H1 (cell line): Measurements from ENCODE around the gene RBMS1. TPM values are rescaled to one million over a fixed set of nuclear protein-coding genes. Genes with fewer than 3 reads are reported as not detected.

Source experiments
- CTCF ChIA-PET: fragments of 300-600 bp; sonication (Branson Sonifier 250); formaldehyde crosslinking; loops from one replicate; lab custom pipeline; 2021; ENCODE audit not compliant: partially characterized antibody; lab: Charles Lee
- POLR2A ChIA-PET: fragments of 300-600 bp; sonication (Branson Sonifier 250); formaldehyde crosslinking; loops from one replicate; lab custom pipeline; 2021; ENCODE audit warnings: inconsistent platforms; ENCODE audit not compliant: partially characterized antibody; lab: Charles Lee
- DNase-seq, 2 experiments: peaks; one replicate each; pipeline versions ENCODE4 v3.0.0 to v3.0.0-alpha.2; 2010 to 2022; ENCODE audit warnings: low spot score in 2 of 2, low read depth in 1 of 2, mixed read lengths in 1 of 2
- FAIRE-seq: peaks from 2 replicates; lab custom pipeline; 2011; peaks lifted over from hg19 to GRCh38; lab: Jason Lieb, UNC
- H2AFZ ChIP-seq: 2 replicates; pipeline ENCODE4 v1.8.1; 2012; ENCODE audit warnings: low read length, inconsistent platforms
- H2AK5ac ChIP-seq: 2 replicates; pipeline ENCODE4 v1.6.1; 2013; ENCODE audit warnings: low read depth, low read length
- H2BK120ac ChIP-seq: replicated peaks from 2 replicates; pipeline ENCODE3; 2013; ENCODE audit warnings: low read depth, low read length, inconsistent platforms
- H2BK12ac ChIP-seq: 2 replicates; pipeline ENCODE4 v1.6.1; 2013; ENCODE audit warnings: low read depth, low read length
- H2BK15ac ChIP-seq: 2 replicates; pipeline ENCODE4 v1.6.1; 2013; ENCODE audit warnings: low read length
- H2BK20ac ChIP-seq: 2 replicates; pipeline ENCODE4 v1.6.1; 2013; ENCODE audit warnings: low read length
- H2BK5ac ChIP-seq: 2 replicates; pipeline ENCODE4 v1.6.1; 2013; ENCODE audit warnings: low read depth, low read length
- H3K14ac ChIP-seq: 2 replicates; pipeline ENCODE4 v1.6.1; 2013; ENCODE audit warnings: inconsistent platforms; ENCODE audit not compliant: insufficient read length
- H3K18ac ChIP-seq: 2 replicates; pipeline ENCODE4 v1.6.1; 2013; ENCODE audit warnings: low read length; ENCODE audit errors: extremely low read depth
- H3K23ac ChIP-seq: 2 replicates; pipeline ENCODE4 v1.6.1; 2013; ENCODE audit warnings: inconsistent platforms; ENCODE audit not compliant: insufficient read length
- H3K23me2 ChIP-seq: 2 replicates; pipeline ENCODE4 v1.6.1; 2013; ENCODE audit warnings: low read depth, low read length
- H3K27ac ChIP-seq: 2 replicates; pipeline ENCODE4 v1.6.1; 2011; ENCODE audit warnings: low read depth, low read length, inconsistent platforms
- H3K27me3 ChIP-seq, 4 experiments: replicated peaks in 1 of 4; 1 replicate in 1 of 4; 2 replicates in 3 of 4; pipeline versions ENCODE4 v1.6.1 to v1.8.1; 2011 to 2013; ENCODE audit warnings: low read length in 3 of 4, mild to moderate bottlenecking in 3 of 4, inconsistent platforms in 2 of 4, mixed read lengths in 2 of 4, moderate library complexity in 1 of 4; ENCODE audit not compliant: control insufficient read depth in 3 of 4, insufficient read depth in 3 of 4; ENCODE audit errors: extremely low read depth in 1 of 4
- H3K36me3 ChIP-seq, 4 experiments: 2 replicates each; pipeline versions ENCODE4 v1.6.1 to v1.8.1; 2011 to 2013; ENCODE audit warnings: mild to moderate bottlenecking in 4 of 4, low read length in 3 of 4, moderate library complexity in 2 of 4, control low read depth in 1 of 4, inconsistent platforms in 1 of 4; ENCODE audit not compliant: insufficient read depth in 4 of 4, control insufficient read depth in 2 of 4
- H3K4ac ChIP-seq: replicated peaks from 2 replicates; pipeline ENCODE3; 2013; ENCODE audit warnings: low read length, low read depth, mixed read lengths, inconsistent platforms; ENCODE audit not compliant: insufficient read length
- H3K4me1 ChIP-seq, 4 experiments: replicated peaks in 1 of 4; 1 replicate in 1 of 4; 2 replicates in 3 of 4; pipeline versions ENCODE4 v1.6.1 to v1.8.1; 2011 to 2013; ENCODE audit warnings: low read length in 3 of 4, inconsistent platforms in 2 of 4, mixed read lengths in 1 of 4; ENCODE audit not compliant: insufficient read depth in 4 of 4, control insufficient read depth in 3 of 4
- H3K4me2 ChIP-seq, 2 experiments: 2 replicates each; pipeline versions ENCODE4 v1.6.1 to v1.8.1; 2011 to 2013; ENCODE audit warnings: low read depth in 2 of 2, low read length in 2 of 2, control low read depth in 1 of 2, inconsistent platforms in 1 of 2, mild to moderate bottlenecking in 1 of 2; ENCODE audit not compliant: insufficient read depth in 1 of 2
- H3K4me3 ChIP-seq, 4 experiments: fragments of 200-600, 300-600 bp in 1 of 4; sonication (generic), shearing (Covaris generic), sonication (Bioruptor Twin) in 1 of 4; 2 replicates each; pipeline versions ENCODE4 v1.5.1 to v1.8.1; 2011 to 2016; ENCODE audit warnings: low read length in 4 of 4, low read depth in 3 of 4, control low read depth in 2 of 4, inconsistent platforms in 2 of 4, mild to moderate bottlenecking in 2 of 4, mixed read lengths in 1 of 4, moderate library complexity in 1 of 4; ENCODE audit not compliant: insufficient read depth in 2 of 4; ENCODE audit errors: extremely low read depth in 1 of 4
- H3K56ac ChIP-seq: replicated peaks from 2 replicates; pipeline ENCODE3; 2013; ENCODE audit warnings: low read depth, mild to moderate bottlenecking, mixed read lengths, low read length, inconsistent platforms; ENCODE audit not compliant: insufficient read length
- H3K79me1 ChIP-seq: 2 replicates; pipeline ENCODE4 v1.6.1; 2013; ENCODE audit warnings: low read depth, low read length, control low read depth
- H3K79me2 ChIP-seq, 2 experiments: 2 replicates each; pipeline versions ENCODE4 v1.6.1 to v1.8.1; 2012 to 2013; ENCODE audit warnings: low read length in 2 of 2, mild to moderate bottlenecking in 2 of 2, inconsistent platforms in 1 of 2; ENCODE audit not compliant: insufficient read depth in 2 of 2, control insufficient read depth in 1 of 2
- H3K9ac ChIP-seq, 4 experiments: replicated peaks in 1 of 4; 1 replicate in 1 of 4; 2 replicates in 3 of 4; pipeline versions ENCODE4 v1.6.1 to v1.8.1; 2011 to 2013; ENCODE audit warnings: low read depth in 3 of 4, low read length in 3 of 4, control low read depth in 2 of 4, mild to moderate bottlenecking in 2 of 4, moderate library complexity in 2 of 4, inconsistent platforms in 1 of 4; ENCODE audit errors: extremely low read depth in 1 of 4
- H3K9me3 ChIP-seq, 2 experiments: 2 replicates each; pipeline versions ENCODE4 v1.6.1 to v1.8.1; 2012 to 2013; ENCODE audit warnings: mild to moderate bottlenecking in 2 of 2, moderate library complexity in 2 of 2, control low read depth in 1 of 2, inconsistent platforms in 1 of 2, low read depth in 1 of 2, low read length in 1 of 2, mixed read lengths in 1 of 2; ENCODE audit not compliant: insufficient read depth in 2 of 2
- H4K20me1 ChIP-seq, 2 experiments: replicated peaks in 1 of 2; 2 replicates each; pipeline versions ENCODE3 to v1.8.1; 2011 to 2013; ENCODE audit warnings: inconsistent platforms in 2 of 2, low read length in 2 of 2, mild to moderate bottlenecking in 1 of 2; ENCODE audit not compliant: insufficient read depth in 2 of 2, control insufficient read depth in 1 of 2
- H4K5ac ChIP-seq: 2 replicates; pipeline ENCODE4 v1.6.1; 2013; ENCODE audit warnings: low read length, low read depth, mixed read lengths, inconsistent platforms; ENCODE audit not compliant: insufficient read length
- H4K8ac ChIP-seq: 2 replicates; pipeline ENCODE4 v1.8.0; 2013; ENCODE audit warnings: mild to moderate bottlenecking, moderate library complexity, low read length, inconsistent platforms; ENCODE audit not compliant: insufficient read depth; ENCODE audit errors: extremely low read depth
- H4K91ac ChIP-seq: replicated peaks from 2 replicates; pipeline ENCODE3; 2013; ENCODE audit warnings: low read length, mixed read lengths, inconsistent platforms; ENCODE audit not compliant: insufficient read length
- BACH1 ChIP-seq: IDR thresholded peaks from 2 replicates; pipeline ENCODE4 v1.6.1; 2012; ENCODE audit warnings: low read length, improper control_type of control experiment
- BRCA1 ChIP-seq: IDR thresholded peaks from 2 replicates; pipeline ENCODE4 v1.6.1; 2012; ENCODE audit warnings: low read depth, low read length, improper control_type of control experiment
- CBX5 ChIP-seq: fragments of 300-800, 300-1000 bp; sonication (generic); IDR thresholded peaks from 2 replicates; pipeline ENCODE4 v1.7.1; 2016; ENCODE audit warnings: antibody characterized with exemption, low read length, low read depth
- CEBPB ChIP-seq: IDR thresholded peaks from 2 replicates; pipeline ENCODE4 v1.6.1; 2012; ENCODE audit warnings: low read depth, low read length
- E2F6 ChIP-seq: IDR thresholded peaks from 2 replicates; pipeline ENCODE4 v1.6.1; 2012; ENCODE audit warnings: inconsistent platforms
- EP300 ChIP-seq, 2 experiments: IDR thresholded peaks; 1 replicate in 1 of 2; 2 replicates in 1 of 2; pipeline ENCODE4 v1.6.1; 2011 to 2012; ENCODE audit warnings: low read depth in 2 of 2, low read length in 2 of 2, mild to moderate bottlenecking in 2 of 2, borderline replicate concordance in 1 of 2, inconsistent platforms in 1 of 2, moderate library complexity in 1 of 2
- HDAC2 ChIP-seq, 2 experiments: fragments of 300-600 bp in 1 of 2; sonication (generic) in 1 of 2; IDR thresholded peaks; 2 replicates each; pipeline ENCODE4 v1.6.1; 2011 to 2012; ENCODE audit warnings: low read depth in 2 of 2, low read length in 2 of 2, mild to moderate bottlenecking in 2 of 2, moderate library complexity in 2 of 2, borderline replicate concordance in 1 of 2, inconsistent platforms in 1 of 2
- SIX5 ChIP-seq: IDR thresholded peaks from 2 replicates; pipeline ENCODE4 v1.6.1; 2011; ENCODE audit warnings: mild to moderate bottlenecking, low read depth, low read length
- SP1 ChIP-seq: IDR thresholded peaks from 2 replicates; pipeline ENCODE4 v1.6.1; 2011; ENCODE audit warnings: low read depth, low read length
- WGBS, 2 experiments: shearing (Covaris generic) in 1 of 2; methylation state at CpG; one replicate each; pipeline versions ENCODE4 v1.1.6 to v1.1.7; 2013 to 2015; ENCODE audit warnings: low lambda C conversion rate in 2 of 2, mixed read lengths in 2 of 2, inconsistent platforms in 1 of 2, low coverage in 1 of 2, missing lambda C conversion rate in 1 of 2; ENCODE audit not compliant: insufficient replicate concordance in 2 of 2, insufficient coverage in 1 of 2, insufficient read length in 1 of 2; ENCODE audit errors: extremely low coverage in 1 of 2, missing lambda C conversion rate in 1 of 2; 5-methylcytosine and 5-hydroxymethylcytosine counted together
- polyA plus RNA-seq, 7 experiments: library from polyadenylated mRNA; depleted of rRNA in 3 of 7; stranded (reverse) in 5 of 7; unstranded in 2 of 7; fragments of >200 nt in 5 of 7; fragments of 200-250 nt in 2 of 7; gene quantifications; 1 replicate in 5 of 7; 2 replicates in 1 of 7; 4 replicates in 1 of 7; pipeline versions ENCODE4 v1.2.1 to v1.2.3, GENCODE V29; 2011 to 2013; ENCODE audit warnings: missing spikeins in 2 of 7, mixed read lengths in 2 of 7
- total RNA-seq: library from RNA; stranded (reverse); fragmentation: NEBNext Ultra II Directional; extraction: Animal tissue kit (Norgen Biotek cat#: 25700); gene quantifications from 2 replicates; pipeline ENCODE4 v1.2.1, GENCODE V29; 2021

RBMS1 gene
- total and polyA plus RNA-seq, 2 of the 8 experiments (the other 6 are each of a cell fraction or from before 2014, with no cell fraction given): 53.7 to 60.0 TPM

GRCh38 chr2:160505256-160505655 is 11.6 kb upstream of the RBMS1 start:
- no peak overlapping the region for H2AFZ ChIP-seq

More at GRCh38 chr2:160505256-160505655, 11.6 kb upstream of the RBMS1 start:
- Histone ChIP-seq H3K9me3 (no peaks in the 10 kb centered on the region), H3K4ac (no peak overlapping the region), H2AK5ac (no peak overlapping the region), H3K79me2 (no peaks in the 10 kb centered on the region), H3K4me1 (no peaks in the 10 kb centered on the region), H3K23ac (no peak overlapping the region), H3K4me2 (no peak overlapping the region), H3K27ac (no peak overlapping the region), H3K79me1 (no peaks in the 10 kb centered on the region), H2BK5ac (no peak overlapping the region), H2BK120ac (no peak overlapping the region), H3K23me2 (no peaks in the 10 kb centered on the region), H2BK20ac (no peak overlapping the region), H3K9ac (no peak overlapping the region), H2BK12ac (no peak overlapping the region), H3K4me3 (no peak overlapping the region), H4K91ac (no peak overlapping the region), H4K20me1 (no peaks in the 10 kb centered on the region), H4K8ac (no peak overlapping the region), H2BK15ac (no peak overlapping the region), H3K56ac (no peak overlapping the region), H3K14ac (no peak overlapping the region), H3K18ac (no peak overlapping the region), H3K36me3 (no peaks in the 10 kb centered on the region), H3K27me3 (peaks cover 0 to 1% (median 0%) of the 10 kb centered on the region in 4 experiments; a peak in 1 of 7 replicates), H4K5ac (no peak overlapping the region)
- CTCF ChIA-PET: no interaction called here
- 92% methylated on average over 5 of the region's 5 CpGs; no CpG with 5 or more reads in 1 of the 2 experiments for WGBS, 2 experiments
- no peak for FAIRE-seq
- TF ChIP-seq BACH1 (no peak), E2F6 (no peak), HDAC2 (IDR thresholded peaks at IDR 0.05; ENCODE audit: borderline replicate concordance in 1 of 2, low read depth in 2 of 2, low read length in 2 of 2) (no peak), SIX5 (no peak), CEBPB (no peak), EP300 (IDR thresholded peaks at IDR 0.05; ENCODE audit: borderline replicate concordance in 1 of 2, low read depth in 2 of 2, low read length in 2 of 2) (no peak), CBX5 (no peak), SP1 (no peak), BRCA1 (no peak)
- POLR2A ChIA-PET: no interaction called here
- no peak for DNase-seq
